GM04503 (cell line): Measurements from ENCODE around the gene SLC35E4.

Experiments
- DNase-seq: peaks from one replicate; pipeline ENCODE4 v3.0.0-alpha.2; 2012; ENCODE audit warnings: low read depth

SLC35E4 gene

DNA sequence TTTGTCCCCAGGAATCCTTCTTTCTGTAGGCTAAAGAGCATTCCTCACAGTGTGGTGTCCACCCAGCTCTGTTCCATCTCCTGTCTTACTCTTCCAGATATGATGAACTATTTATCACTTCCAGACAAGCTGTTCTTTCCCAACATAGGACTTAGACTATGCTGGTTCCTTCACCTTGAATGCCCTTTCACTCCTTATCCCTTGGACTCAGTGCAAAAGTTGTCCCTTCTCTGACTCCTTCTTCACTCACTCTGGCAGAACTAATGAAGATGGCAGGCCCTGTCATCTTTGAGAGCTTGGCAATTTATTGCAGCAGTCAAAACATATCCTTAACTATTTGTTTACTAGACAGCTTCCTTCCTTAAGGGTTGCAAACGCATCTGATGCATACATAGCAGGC lies 55.6 kb downstream of the SLC35E4 start:
- no peak for DNase-seq

DNA sequence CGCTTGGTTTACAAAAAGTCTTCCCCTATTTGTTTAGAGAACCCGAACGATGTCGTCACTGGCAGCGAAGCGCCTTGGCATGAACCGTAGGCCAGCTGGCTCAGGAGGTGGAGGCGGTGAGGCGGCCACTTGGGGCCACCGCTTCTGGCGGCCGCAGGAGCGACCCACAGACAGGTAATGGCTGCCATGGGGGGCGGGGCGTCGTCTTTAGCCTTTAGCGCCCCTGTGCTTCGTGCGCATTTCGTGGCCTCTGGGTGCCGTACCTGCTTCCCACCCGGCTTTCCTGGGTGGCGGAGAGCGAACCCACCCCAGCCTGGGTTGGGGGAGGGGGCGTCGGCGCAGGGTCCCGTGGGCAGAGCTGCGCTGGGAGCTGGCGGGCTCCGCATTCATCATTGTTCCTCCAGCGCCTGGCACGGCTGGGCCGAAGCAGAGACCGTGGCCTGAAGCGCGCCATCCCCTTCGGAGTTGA lies 58.6 kb downstream of the SLC35E4 start:
- no peak for DNase-seq

DNA sequence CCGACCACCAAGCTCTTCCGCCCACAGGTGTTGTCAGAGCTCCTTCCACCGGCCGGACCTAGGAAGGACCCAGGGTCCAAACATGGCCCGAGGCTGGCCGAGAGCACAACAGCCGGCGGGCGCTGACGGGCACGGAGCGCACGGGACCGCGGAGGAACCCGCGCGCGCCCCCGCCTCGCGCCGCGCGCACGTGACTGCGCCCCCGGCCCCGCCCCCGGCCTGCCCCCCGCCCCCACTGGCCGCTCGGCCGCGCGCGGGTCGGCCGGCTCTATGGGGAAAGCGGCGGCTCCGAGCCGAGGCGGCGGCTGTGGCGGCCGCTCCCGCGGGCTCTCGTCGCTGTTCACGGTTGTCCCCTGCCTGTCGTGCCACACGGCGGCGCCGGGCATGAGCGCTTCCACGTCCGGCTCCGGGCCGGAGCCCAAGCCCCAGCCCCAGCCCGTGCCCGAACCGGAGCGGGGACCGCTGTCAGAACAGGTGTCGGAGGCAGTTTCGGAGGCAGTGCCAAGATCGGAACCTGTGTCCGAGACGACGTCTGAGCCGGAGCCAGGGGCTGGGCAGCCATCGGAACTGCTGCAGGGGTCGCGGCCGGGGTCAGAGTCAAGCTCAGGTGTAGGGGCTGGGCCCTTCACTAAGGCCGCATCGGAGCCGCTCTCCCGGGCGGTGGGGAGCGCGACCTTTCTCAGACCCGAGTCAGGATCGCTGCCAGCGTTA lies 59.2 kb downstream of the SLC35E4 start, which contains the start of gene OSBP2:
Gene OSBP2, plus strand, starts transcription at position 235 of the 711 bp plus-strand sequence. Its CDS starts 36 bp downstream, at position 271.
- DNase-seq = no peak

DNA sequence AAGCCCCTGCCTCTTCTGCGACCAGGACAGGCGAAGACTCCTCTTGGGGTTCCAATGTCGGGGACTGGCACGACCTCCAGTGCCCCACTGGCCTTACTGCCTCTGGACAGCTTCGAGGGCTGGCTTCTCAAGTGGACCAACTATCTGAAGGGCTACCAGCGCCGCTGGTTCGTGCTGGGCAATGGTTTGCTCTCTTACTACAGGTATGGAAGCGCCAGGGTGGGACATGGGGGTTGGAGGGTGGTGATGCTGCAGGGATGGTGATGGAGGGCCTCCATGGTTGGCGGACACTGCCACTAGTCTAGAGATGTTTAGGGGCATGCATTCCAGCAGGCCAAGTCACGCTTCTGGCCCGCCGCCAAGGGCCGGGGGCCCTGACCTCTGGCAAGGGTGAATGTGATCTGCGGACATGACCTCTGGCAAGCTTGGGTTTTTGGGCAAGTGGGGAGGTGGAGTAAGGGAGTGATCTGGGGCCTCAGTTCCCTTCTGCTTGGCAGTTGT lies 59.8 kb downstream of the SLC35E4 start:
- DNase-seq = no peak

DNA sequence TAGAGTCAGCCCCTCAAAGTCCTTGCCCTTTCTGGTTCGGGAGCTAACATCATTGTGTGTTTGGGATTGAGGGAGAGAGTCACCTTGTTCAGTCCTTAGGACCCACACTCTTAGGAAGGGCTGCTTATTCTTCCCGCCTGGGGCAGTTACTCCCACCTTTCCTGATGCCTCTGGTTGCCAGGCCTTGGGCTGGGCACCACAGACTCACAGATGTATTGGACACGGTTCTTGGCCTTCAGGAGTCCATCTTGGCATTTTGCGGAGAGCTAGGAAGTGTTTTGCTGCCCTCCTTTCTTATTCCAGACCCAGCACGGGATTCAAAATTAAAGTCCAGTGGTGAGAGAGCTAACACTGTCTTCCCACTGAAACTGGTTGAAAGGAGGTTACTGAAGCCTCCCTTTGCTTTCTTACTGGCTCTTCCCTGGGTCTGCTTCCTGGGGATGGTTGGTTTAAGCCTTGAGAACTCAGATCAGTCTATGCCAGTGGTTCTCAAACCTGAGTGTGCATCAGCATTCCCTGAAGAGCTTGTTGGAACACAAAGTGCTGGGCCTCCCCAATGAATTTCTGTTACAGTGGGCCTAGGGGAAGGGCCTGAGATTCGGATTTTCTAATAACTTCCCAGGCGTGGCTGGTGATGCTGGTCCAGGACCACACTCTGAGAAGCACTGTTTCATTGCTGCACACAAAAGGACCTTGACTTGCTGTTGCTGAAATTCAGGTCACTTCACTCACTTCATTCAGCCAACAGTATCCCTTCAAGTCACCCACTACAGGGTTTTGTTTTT lies 60.5 kb downstream of the SLC35E4 start:
- no peak for DNase-seq
